Daoy (cell line): Measurements from ENCODE around the gene PAK6. TPM values are rescaled to one million over a fixed set of nuclear protein-coding genes. Genes with fewer than 3 reads are reported as not detected.

Experiments
- DNase-seq: peaks from one replicate; pipeline ENCODE4 v3.0.0-alpha.2; 2015; ENCODE audit warnings: low read depth
- total RNA-seq: library from RNA; depleted of rRNA; stranded (reverse); fragments of >200 nt; shearing (Covaris generic); gene quantifications from 2 replicates; pipeline ENCODE4 v1.2.3, GENCODE V29; 2014

The PAK6 gene
- total RNA-seq, 1 experiment from 2014 or later = 0.57 TPM

GRCh38 chr15:40276927-40277326 is 38.1 kb downstream of the PAK6 start:
- no peak for DNase-seq

GRCh38 chr15:40277471-40277870 is 38.6 kb downstream of the PAK6 start:
- DNase-seq = no peak

- no peak for DNase-seq
Measured at GRCh38 chr15:40278026-40278425, 39.2 kb downstream of the PAK6 start.

GRCh38 chr15:40279437-40280141 is 40.7 kb downstream of the PAK6 start:
- peak; percentile 70 for DNase-seq

GRCh38 chr15:40280260-40281056 is 41.6 kb downstream of the PAK6 start:
- no peak for DNase-seq

- DNase-seq = no peak
Measured at GRCh38 chr15:40281057-40281800, 42.4 kb downstream of the PAK6 start.

- no peak for DNase-seq
Measured at GRCh38 chr15:40281801-40282146, 42.9 kb downstream of the PAK6 start.

- peak; percentile 52 for DNase-seq
Measured at GRCh38 chr15:40282147-40282868, 43.4 kb downstream of the PAK6 start.

GRCh38 chr15:40282869-40283614 is 44.2 kb downstream of the PAK6 start, which contains the start of gene ANKRD63:
ANKRD63 (minus strand) TSS chr15:40283064; CDS start chr15:40282586, 478 bp downstream.
- DNase-seq = peak; percentile 37

- no peak for DNase-seq
Measured at GRCh38 chr15:40283615-40284300, 44.9 kb downstream of the PAK6 start.

GRCh38 chr15:40285151-40285550 is 46.3 kb downstream of the PAK6 start:
- no peak for DNase-seq

GRCh38 chr15:40285554-40286011 is 46.7 kb downstream of the PAK6 start:
- no peak for DNase-seq

- no peak for DNase-seq
Measured at GRCh38 chr15:40286061-40286532, 47.2 kb downstream of the PAK6 start.

GRCh38 chr15:40286794-40287193 is 47.9 kb downstream of the PAK6 start:
- no peak for DNase-seq

GRCh38 chr15:40287505-40287904 is 48.6 kb downstream of the PAK6 start:
- DNase-seq = no peak

- no peak for DNase-seq
Measured at GRCh38 chr15:40287968-40288367, 49.1 kb downstream of the PAK6 start.

- DNase-seq = no peak
Measured at GRCh38 chr15:40289140-40289775, 50.4 kb downstream of the PAK6 start.

GRCh38 chr15:40290545-40290917 is 51.7 kb downstream of the PAK6 start:
- no peak for DNase-seq

GRCh38 chr15:40290918-40291574 is 52.2 kb downstream of the PAK6 start:
- peak; percentile 66 for DNase-seq
